ENCODE data around the gene MISFA. TPM values are rescaled to one million over a fixed set of nuclear protein-coding genes. Genes with fewer than 3 reads are reported as not detected.

The MISFA gene
- total RNA-seq, 1 experiment from 2014 or later = 0.32 TPM

GRCh38 chr11:18594999-18595749 lies 4.4 kb upstream of the MISFA start:
- no peaks in the 10 kb centered on the region for H3K27me3 ChIP-seq (replicated peaks)
- no peaks in the 10 kb centered on the region for H3K4me1 ChIP-seq (replicated peaks)
- no peak overlapping the region for H3K27ac ChIP-seq
- H3K9me3 ChIP-seq (replicated peaks) = no peaks in the 10 kb centered on the region
- H3K4me3 ChIP-seq = no peak overlapping the region
- no peaks in the 10 kb centered on the region for H3K36me3 ChIP-seq
- DNase-seq (ENCODE audit: low read depth in 1 of 2, low spot score in 2 of 2) = no peak

- Histone ChIP-seq H3K36me3 (no peaks in the 10 kb centered on the region), H3K4me3 (no peak overlapping the region), H3K27ac (no peak overlapping the region), H3K27me3 (replicated peaks) (no peaks in the 10 kb centered on the region), H3K4me1 (replicated peaks) (no peaks in the 10 kb centered on the region), H3K9me3 (replicated peaks) (no peaks in the 10 kb centered on the region)
- no peak for DNase-seq (ENCODE audit: low read depth in 1 of 2, low spot score in 2 of 2)
Measured at GRCh38 chr11:18600915-18601569, 1.5 kb downstream of the MISFA start.

GRCh38 chr11:18608376-18608775 lies 8.8 kb downstream of the MISFA start:
- no peak for DNase-seq (ENCODE audit: low read depth in 1 of 2, low spot score in 2 of 2)
- H3K36me3 ChIP-seq = peaks cover 7% of the 10 kb centered on the region
- H3K4me3 ChIP-seq = no peak overlapping the region
- no peaks in the 10 kb centered on the region for H3K9me3 ChIP-seq (replicated peaks)
- no peaks in the 10 kb centered on the region for H3K4me1 ChIP-seq (replicated peaks)
- no peaks in the 10 kb centered on the region for H3K27me3 ChIP-seq (replicated peaks)
- H3K27ac ChIP-seq = no peak overlapping the region

GRCh38 chr11:18611196-18611595 lies 11.6 kb downstream of the MISFA start:
- peaks cover 13% of the 10 kb centered on the region for H3K36me3 ChIP-seq
- no peak overlapping the region for H3K4me3 ChIP-seq
- DNase-seq (ENCODE audit: low read depth in 1 of 2, low spot score in 2 of 2) = no peak
- no peaks in the 10 kb centered on the region for H3K9me3 ChIP-seq (replicated peaks)
- H3K4me1 ChIP-seq (replicated peaks) = no peaks in the 10 kb centered on the region
- H3K27ac ChIP-seq = no peak overlapping the region
- no peaks in the 10 kb centered on the region for H3K27me3 ChIP-seq (replicated peaks)

- H3K4me3 ChIP-seq = no peak overlapping the region
- H3K9me3 ChIP-seq (replicated peaks) = no peaks in the 10 kb centered on the region
- no peak overlapping the region for H3K27ac ChIP-seq
- no peak for DNase-seq (ENCODE audit: low read depth in 1 of 2, low spot score in 2 of 2)
- no peaks in the 10 kb centered on the region for H3K27me3 ChIP-seq (replicated peaks)
- no peaks in the 10 kb centered on the region for H3K4me1 ChIP-seq (replicated peaks)
- peaks cover 13% of the 10 kb centered on the region for H3K36me3 ChIP-seq
Measured at GRCh38 chr11:18612394-18612793, 12.8 kb downstream of the MISFA start.

- Histone ChIP-seq H3K27ac (no peak overlapping the region), H3K27me3 (replicated peaks) (no peaks in the 10 kb centered on the region), H3K4me3 (no peak overlapping the region), H3K36me3 (peaks cover 9% of the 10 kb centered on the region), H3K9me3 (replicated peaks) (no peaks in the 10 kb centered on the region), H3K4me1 (replicated peaks) (peaks cover 10% of the 10 kb centered on the region)
- no peak for DNase-seq (ENCODE audit: low read depth in 1 of 2, low spot score in 2 of 2)
Measured at GRCh38 chr11:18614667-18615066, 15.1 kb downstream of the MISFA start.

GRCh38 chr11:18615628-18616392 lies 16.2 kb downstream of the MISFA start:
- Histone ChIP-seq H3K4me3 (no peak overlapping the region), H3K36me3 (peaks cover 8% of the 10 kb centered on the region), H3K27ac (no peak overlapping the region), H3K9me3 (replicated peaks) (no peaks in the 10 kb centered on the region), H3K27me3 (replicated peaks) (no peaks in the 10 kb centered on the region), H3K4me1 (replicated peaks) (peaks cover 10% of the 10 kb centered on the region)
- no peak for DNase-seq (ENCODE audit: low read depth in 1 of 2, low spot score in 2 of 2)

- H3K4me1 ChIP-seq (replicated peaks) = peaks cover 10% of the 10 kb centered on the region
- H3K4me3 ChIP-seq = no peak overlapping the region
- H3K9me3 ChIP-seq (replicated peaks) = no peaks in the 10 kb centered on the region
- H3K27me3 ChIP-seq (replicated peaks) = no peaks in the 10 kb centered on the region
- H3K27ac ChIP-seq = peak overlapping the region; percentile 50; the same call in 1 of the 2 replicates
- peak in 1 of 2 experiments; percentile 29 for DNase-seq (ENCODE audit: low read depth in 1 of 2, low spot score in 2 of 2)
- peaks cover 6% of the 10 kb centered on the region; the same call in 1 of the 2 replicates for H3K36me3 ChIP-seq
Measured at GRCh38 chr11:18617688-18618341, 18.2 kb downstream of the MISFA start.

- Histone ChIP-seq H3K4me1 (replicated peaks) (peaks cover 10% of the 10 kb centered on the region), H3K27ac (peak overlapping the region; percentile 50; the same call in 1 of the 2 replicates), H3K27me3 (replicated peaks) (no peaks in the 10 kb centered on the region), H3K4me3 (no peak overlapping the region), H3K36me3 (peaks cover 6% of the 10 kb centered on the region; the same call in 1 of the 2 replicates), H3K9me3 (replicated peaks) (no peaks in the 10 kb centered on the region)
- no peak for DNase-seq (ENCODE audit: low read depth in 1 of 2, low spot score in 2 of 2)
Measured at GRCh38 chr11:18618342-18619025, 18.9 kb downstream of the MISFA start.

- Histone ChIP-seq H3K4me3 (no peak overlapping the region), H3K4me1 (replicated peaks) (peaks cover 3% of the 10 kb centered on the region), H3K9me3 (replicated peaks) (no peaks in the 10 kb centered on the region), H3K27me3 (replicated peaks) (no peaks in the 10 kb centered on the region), H3K36me3 (no peaks in the 10 kb centered on the region), H3K27ac (no peak overlapping the region)
- DNase-seq (ENCODE audit: low read depth in 1 of 2, low spot score in 2 of 2) = no peak
Measured at GRCh38 chr11:18623707-18624106, 24.1 kb downstream of the MISFA start.

- Histone ChIP-seq H3K27me3 (replicated peaks) (no peaks in the 10 kb centered on the region), H3K9me3 (replicated peaks) (no peaks in the 10 kb centered on the region), H3K4me1 (replicated peaks) (no peaks in the 10 kb centered on the region), H3K27ac (no peak overlapping the region), H3K4me3 (no peak overlapping the region), H3K36me3 (no peaks in the 10 kb centered on the region)
- no peak for DNase-seq (ENCODE audit: low read depth in 1 of 2, low spot score in 2 of 2)
Measured at GRCh38 chr11:18624161-18624560, 24.6 kb downstream of the MISFA start.

- Histone ChIP-seq H3K27me3 (replicated peaks) (no peaks in the 10 kb centered on the region), H3K4me3 (no peak overlapping the region; the same call in 1 of the 2 replicates), H3K4me1 (replicated peaks) (peaks cover 5% of the 10 kb centered on the region; the same call in 1 of the 2 replicates), H3K27ac (no peak overlapping the region), H3K36me3 (no peaks in the 10 kb centered on the region), H3K9me3 (replicated peaks) (no peaks in the 10 kb centered on the region)
- DNase-seq (ENCODE audit: low read depth in 1 of 2, low spot score in 2 of 2) = no peak
Measured at GRCh38 chr11:18632841-18633240, 33.3 kb downstream of the MISFA start.
